Lower lobe of right lung (tissue), 2 donors: Measurements from ENCODE around the gene GSDMA. TPM values are rescaled to one million over a fixed set of nuclear protein-coding genes. Genes with fewer than 3 reads are reported as not detected.

Experiments used
- ATAC-seq, 2 donors: fragments of 200-7000 bp; cut with Tn5 transposase; one replicate each; pipeline ENCODE4 v1.9.1; 2020 to 2022; ENCODE audit warnings: mild to moderate bottlenecking in 2 of 2, moderate library complexity in 2 of 2
- DNase-seq: peaks from one replicate; pipeline ENCODE4 v3.0.0-alpha.2; 2020
- H3K27ac ChIP-seq: fragments of 200-600 bp; one replicate; pipeline ENCODE4 v1.8.0; 2022
- H3K27me3 ChIP-seq: fragments of 200-600 bp; one replicate; pipeline ENCODE4 v1.8.0; 2022; ENCODE audit warnings: low read depth
- H3K36me3 ChIP-seq: fragments of 200-600 bp; one replicate; pipeline ENCODE4 v1.8.0; 2022; ENCODE audit warnings: mild to moderate bottlenecking
- H3K4me1 ChIP-seq: fragments of 200-600 bp; one replicate; pipeline ENCODE4 v1.8.0; 2022
- H3K4me3 ChIP-seq: fragments of 200-600 bp; one replicate; pipeline ENCODE4 v1.8.0; 2022; ENCODE audit warnings: mild to moderate bottlenecking
- H3K9me3 ChIP-seq: fragments of 200-600 bp; one replicate; pipeline ENCODE4 v1.8.0; 2022
- intact Hi-C: fragments of 100-400 bp; cut with DNase I; formaldehyde crosslinking; loops from one replicate; pipeline ENCODE4 v1.11.0; 2022
- long read RNA-seq: library from polyadenylated mRNA; unstranded; transcript quantifications from one replicate; pipeline ENCODE4 v2.0.0, GENCODE V29; 2021
- total RNA-seq: library from RNA; stranded (reverse); fragmentation: NEBNext Ultra II Directional; extraction: Animal tissue kit (Norgen Biotek cat#: 25700); gene quantifications from one replicate; pipeline ENCODE4 v1.2.1, GENCODE V29; 2021
- TF ChIP-seq, protein P1 (sequence below): fragments of 200-600 bp; IDR thresholded peaks from one replicate; pipeline ENCODE4 v1.8.0; 2022; ENCODE audit warnings: antibody characterized with exemption, mild to moderate bottlenecking
- donor health status: DM: no; HTN: yes; CAD: no; lungs with severe emphysema.

Gene GSDMA
- 0.62 TPM for total RNA-seq
- long read RNA-seq = 0 reads

GRCh38 chr17:39962642-39963220 is at the start of gene GSDMA:
Gene GSDMA, plus strand, starts transcription at chr17:39963004. Its CDS starts 2,684 bp downstream, at chr17:39965688.
- intact Hi-C loops = no loop called here
- Histone ChIP-seq H3K4me1 (peaks cover 4% of the 10 kb centered on the region), H3K27me3 (no peaks in the 10 kb centered on the region), H3K4me3 (no peak within 1 kb of the TSS), H3K9me3 (no peaks in the 10 kb centered on the region), H3K36me3 (no peaks in the 10 kb centered on the region), H3K27ac (no peak within 1 kb of the TSS)
- ATAC-seq (no peak), DNase-seq (no peak)
- TF ChIP-seq, protein P1, sequence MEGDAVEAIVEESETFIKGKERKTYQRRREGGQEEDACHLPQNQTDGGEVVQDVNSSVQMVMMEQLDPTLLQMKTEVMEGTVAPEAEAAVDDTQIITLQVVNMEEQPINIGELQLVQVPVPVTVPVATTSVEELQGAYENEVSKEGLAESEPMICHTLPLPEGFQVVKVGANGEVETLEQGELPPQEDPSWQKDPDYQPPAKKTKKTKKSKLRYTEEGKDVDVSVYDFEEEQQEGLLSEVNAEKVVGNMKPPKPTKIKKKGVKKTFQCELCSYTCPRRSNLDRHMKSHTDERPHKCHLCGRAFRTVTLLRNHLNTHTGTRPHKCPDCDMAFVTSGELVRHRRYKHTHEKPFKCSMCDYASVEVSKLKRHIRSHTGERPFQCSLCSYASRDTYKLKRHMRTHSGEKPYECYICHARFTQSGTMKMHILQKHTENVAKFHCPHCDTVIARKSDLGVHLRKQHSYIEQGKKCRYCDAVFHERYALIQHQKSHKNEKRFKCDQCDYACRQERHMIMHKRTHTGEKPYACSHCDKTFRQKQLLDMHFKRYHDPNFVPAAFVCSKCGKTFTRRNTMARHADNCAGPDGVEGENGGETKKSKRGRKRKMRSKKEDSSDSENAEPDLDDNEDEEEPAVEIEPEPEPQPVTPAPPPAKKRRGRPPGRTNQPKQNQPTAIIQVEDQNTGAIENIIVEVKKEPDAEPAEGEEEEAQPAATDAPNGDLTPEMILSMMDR = no peak

DNA sequence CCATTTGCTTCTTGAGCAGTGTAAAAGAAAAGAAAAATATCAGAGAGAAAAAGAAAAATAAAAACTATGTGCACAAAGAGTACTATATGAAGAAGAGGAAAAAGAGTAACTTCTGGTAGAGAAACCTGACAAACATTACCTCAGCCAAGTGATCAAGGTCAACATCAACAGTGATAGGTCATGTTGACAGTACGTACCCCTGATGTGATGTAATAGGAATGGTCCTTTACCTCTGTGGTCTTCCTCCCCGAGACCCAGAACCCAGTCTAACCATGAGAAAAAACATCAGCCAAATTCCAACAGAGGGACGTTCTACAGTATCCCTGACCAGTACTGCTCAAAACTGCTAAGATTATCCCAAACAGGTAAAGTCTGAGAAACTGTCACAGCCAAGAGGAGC is 48.8 kb upstream of the GSDMA start:
- intact Hi-C loops = no loop called here
- Histone ChIP-seq H3K4me1 (no peaks in the 10 kb centered on the region), H3K9me3 (no peaks in the 10 kb centered on the region), H3K27me3 (no peaks in the 10 kb centered on the region), H3K36me3 (peaks cover 11% of the 10 kb centered on the region), H3K27ac (no peak overlapping the region), H3K4me3 (no peak overlapping the region)
- DNase-seq = no peak
- no peak for ATAC-seq
- TF ChIP-seq, protein P1 = no peak

- no peaks in the 10 kb centered on the region for H3K27me3 ChIP-seq
- H3K27ac ChIP-seq = no peak overlapping the region
- no peaks in the 10 kb centered on the region for H3K9me3 ChIP-seq
- intact Hi-C loops = no loop called here
- H3K4me1 ChIP-seq = no peaks in the 10 kb centered on the region
- H3K4me3 ChIP-seq = no peak overlapping the region
- H3K36me3 ChIP-seq = peaks cover 18% of the 10 kb centered on the region
- TF ChIP-seq, protein P1 = no peak
- no peak for ATAC-seq
- no peak for DNase-seq
Observed at GRCh38 chr17:39915559-39915958, 47.2 kb upstream of the GSDMA start.

DNA sequence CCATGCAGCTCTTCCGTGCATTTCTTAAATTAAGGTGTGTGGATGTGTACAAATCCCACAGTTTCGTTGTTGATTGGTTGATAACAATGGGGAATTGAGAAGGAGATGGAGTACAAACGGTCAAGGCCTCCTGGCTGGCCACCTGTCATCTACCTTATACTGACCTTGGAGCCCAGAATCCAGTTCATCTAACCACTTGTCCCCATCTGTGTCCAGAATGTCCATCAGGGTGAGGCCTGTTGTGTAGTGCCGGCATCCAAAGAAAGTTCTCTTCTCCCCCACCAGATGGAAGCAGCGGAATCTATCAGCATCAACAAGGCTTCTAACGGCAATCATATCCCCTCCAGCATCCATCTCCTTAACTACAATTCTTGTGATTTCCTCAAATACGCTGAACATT is 45.9 kb upstream of the GSDMA start:
- Histone ChIP-seq H3K4me3 (no peak overlapping the region), H3K9me3 (no peaks in the 10 kb centered on the region), H3K27me3 (no peaks in the 10 kb centered on the region), H3K4me1 (no peaks in the 10 kb centered on the region), H3K27ac (no peak overlapping the region), H3K36me3 (peaks cover 27% of the 10 kb centered on the region)
- ATAC-seq = no peak
- DNase-seq = no peak
- TF ChIP-seq, protein P1 = no peak
- intact Hi-C loops = no loop called here

DNA sequence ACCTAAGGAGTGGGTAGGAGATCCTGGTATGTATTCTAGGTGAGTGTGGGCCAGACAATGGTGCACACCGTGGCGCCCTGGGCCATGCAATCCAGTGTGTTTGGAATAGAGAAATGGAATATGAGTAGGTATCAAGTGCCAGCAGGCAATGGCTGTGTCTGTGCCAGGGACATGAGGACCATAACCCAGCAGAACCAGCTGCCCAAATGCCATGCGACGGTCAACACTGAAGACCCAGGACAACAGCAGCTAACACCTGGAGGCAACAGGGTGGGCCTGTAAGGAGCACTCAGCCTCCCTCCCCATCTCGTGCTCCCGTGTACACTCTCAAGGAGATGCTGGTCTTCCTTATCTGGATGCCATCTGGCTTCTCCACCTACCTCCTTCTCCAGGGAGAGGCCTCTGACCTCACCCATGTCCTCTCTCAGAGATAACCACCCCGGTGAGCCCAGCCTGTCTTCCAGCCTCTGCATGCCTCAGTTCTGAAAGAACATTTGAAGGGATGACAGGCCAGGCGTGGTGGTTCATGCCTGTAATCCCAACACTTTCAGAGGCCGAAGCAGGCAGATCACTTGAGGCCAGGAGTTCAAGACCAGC is 43.6 kb upstream of the GSDMA start:
- H3K27me3 ChIP-seq = no peaks in the 10 kb centered on the region
- no peak overlapping the region for H3K4me3 ChIP-seq
- TF ChIP-seq, protein P1 = no peak
- no peak for DNase-seq
- H3K9me3 ChIP-seq = no peaks in the 10 kb centered on the region
- intact Hi-C loops = no loop called here
- H3K4me1 ChIP-seq = peaks cover 4% of the 10 kb centered on the region
- peaks cover 50% of the 10 kb centered on the region for H3K36me3 ChIP-seq
- no peak overlapping the region for H3K27ac ChIP-seq
- no peak for ATAC-seq
